HL-60 (cell line): ENCODE measurements around the gene CCDC85C.

ENCODE experiments used
- DNase-seq, 2 experiments: peaks; one replicate each; pipeline ENCODE4 v3.0.0-alpha.2; 2010 to 2020; ENCODE audit warnings: low read depth in 1 of 2, low spot score in 1 of 2
- H3K27ac ChIP-seq: fragments of 250-450 bp; sonication (Bioruptor Pico); replicated peaks from 2 replicates; pipeline ENCODE4 v1.5.1; 2020; ENCODE audit warnings: mild to moderate bottlenecking, moderate library complexity
- H3K27me3 ChIP-seq: fragments of 250-450 bp; sonication (Bioruptor Pico); 2 replicates; pipeline ENCODE4 v1.5.1; 2021; ENCODE audit warnings: mild to moderate bottlenecking, moderate library complexity; ENCODE audit not compliant: insufficient read depth, poor library complexity, severe bottlenecking
- H3K4me3 ChIP-seq: replicated peaks from 2 replicates; pipeline ENCODE4 v1.5.1; 2011; ENCODE audit warnings: mild to moderate bottlenecking, control low read depth, low read length; ENCODE audit not compliant: insufficient read depth
- GABPA ChIP-seq: IDR thresholded peaks from 2 replicates; pipeline ENCODE4 v1.6.1; 2012; ENCODE audit warnings: low read depth
- POLR2AphosphoS5 ChIP-seq: IDR thresholded peaks from 2 replicates; pipeline ENCODE4 v1.6.1; 2012; ENCODE audit warnings: low read depth
- SPI1 ChIP-seq: IDR thresholded peaks from 2 replicates; pipeline ENCODE4 v1.6.1; 2012; ENCODE audit warnings: low read depth, mild to moderate bottlenecking, borderline replicate concordance
- TF ChIP-seq, protein P1 (sequence below): IDR thresholded peaks from 2 replicates; pipeline ENCODE4 v1.6.1; 2012; ENCODE audit warnings: low read depth; ENCODE audit not compliant: insufficient replicate concordance
- TF ChIP-seq, protein P2 (sequence below): IDR thresholded peaks from one replicate; pipeline ENCODE4 v1.5.1; 2011; ENCODE audit warnings: low read length, control low read depth, inconsistent platforms; ENCODE audit not compliant: insufficient read depth

The CCDC85C gene

DNA sequence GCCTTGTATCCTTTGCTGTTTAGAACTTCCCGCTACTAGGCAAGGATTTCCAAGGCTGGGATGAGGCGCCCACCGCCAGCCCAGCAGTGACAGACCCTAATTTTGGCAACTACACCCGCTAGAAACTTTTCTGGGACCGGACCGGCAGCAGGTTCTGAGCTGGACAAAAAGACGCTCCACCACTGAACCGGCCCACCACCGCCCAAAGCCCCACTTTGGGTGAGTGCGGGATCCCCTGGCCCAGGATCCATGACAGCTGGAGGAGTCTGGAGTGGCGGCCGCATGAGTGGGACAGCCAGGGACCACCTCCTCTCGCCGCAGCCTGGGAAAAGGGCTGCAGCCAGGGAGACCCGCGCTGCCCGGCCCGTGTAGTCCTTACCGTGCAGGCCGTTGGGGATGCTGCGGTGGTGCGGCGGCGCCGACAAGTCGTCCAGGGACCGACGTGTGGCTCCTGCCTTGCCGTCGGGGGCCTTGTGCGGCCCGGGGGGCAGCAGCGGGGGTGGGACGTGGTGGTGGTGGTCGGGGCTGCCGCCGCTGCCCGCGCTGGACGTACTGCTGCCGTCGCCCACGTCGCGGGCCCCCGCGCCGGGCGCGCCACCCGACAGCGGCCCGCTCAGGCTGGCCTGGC, 1.1 kb downstream of the CCDC85C start:
- no peak for DNase-seq

DNA sequence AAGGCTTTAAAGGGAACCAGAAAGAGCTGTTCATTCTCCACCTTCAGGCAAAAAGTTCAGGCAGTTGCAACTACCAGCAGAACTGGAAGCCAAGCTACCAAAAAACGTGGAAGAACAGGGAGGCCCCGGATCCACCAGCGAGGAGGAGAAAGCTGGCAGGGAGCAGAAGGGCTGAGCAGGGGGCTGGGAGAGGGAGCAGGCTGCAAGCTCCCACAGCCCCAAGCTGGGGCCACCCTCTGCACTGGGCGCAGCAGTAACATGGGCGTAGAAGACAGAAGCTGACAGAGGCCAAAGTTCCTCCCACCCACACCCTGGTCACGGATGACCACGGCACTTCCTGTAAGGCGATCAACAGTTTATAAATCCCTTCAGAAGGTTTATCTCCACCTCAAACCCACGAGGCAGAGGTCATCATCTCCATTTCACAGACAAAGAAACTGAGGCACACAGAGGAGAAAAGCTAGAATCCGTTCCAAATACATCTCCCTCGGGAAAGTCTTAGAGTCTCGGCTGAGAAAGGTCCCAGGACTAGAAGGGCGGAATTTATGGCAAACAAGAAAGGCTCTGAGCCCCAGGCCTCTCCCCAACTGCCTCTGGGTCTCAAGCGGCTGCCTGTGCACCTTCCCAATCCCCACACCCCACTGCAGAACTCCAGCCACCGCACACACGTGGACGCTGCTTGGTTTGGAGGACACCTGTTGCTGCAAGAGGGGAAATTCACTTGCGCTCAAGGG, 1.8 kb downstream of the CCDC85C start:
- H3K4me3 ChIP-seq, result no peak overlapping the region
- no peak for TF ChIP-seq SPI1
- no peak for TF ChIP-seq GABPA
- TF ChIP-seq, protein P1, sequence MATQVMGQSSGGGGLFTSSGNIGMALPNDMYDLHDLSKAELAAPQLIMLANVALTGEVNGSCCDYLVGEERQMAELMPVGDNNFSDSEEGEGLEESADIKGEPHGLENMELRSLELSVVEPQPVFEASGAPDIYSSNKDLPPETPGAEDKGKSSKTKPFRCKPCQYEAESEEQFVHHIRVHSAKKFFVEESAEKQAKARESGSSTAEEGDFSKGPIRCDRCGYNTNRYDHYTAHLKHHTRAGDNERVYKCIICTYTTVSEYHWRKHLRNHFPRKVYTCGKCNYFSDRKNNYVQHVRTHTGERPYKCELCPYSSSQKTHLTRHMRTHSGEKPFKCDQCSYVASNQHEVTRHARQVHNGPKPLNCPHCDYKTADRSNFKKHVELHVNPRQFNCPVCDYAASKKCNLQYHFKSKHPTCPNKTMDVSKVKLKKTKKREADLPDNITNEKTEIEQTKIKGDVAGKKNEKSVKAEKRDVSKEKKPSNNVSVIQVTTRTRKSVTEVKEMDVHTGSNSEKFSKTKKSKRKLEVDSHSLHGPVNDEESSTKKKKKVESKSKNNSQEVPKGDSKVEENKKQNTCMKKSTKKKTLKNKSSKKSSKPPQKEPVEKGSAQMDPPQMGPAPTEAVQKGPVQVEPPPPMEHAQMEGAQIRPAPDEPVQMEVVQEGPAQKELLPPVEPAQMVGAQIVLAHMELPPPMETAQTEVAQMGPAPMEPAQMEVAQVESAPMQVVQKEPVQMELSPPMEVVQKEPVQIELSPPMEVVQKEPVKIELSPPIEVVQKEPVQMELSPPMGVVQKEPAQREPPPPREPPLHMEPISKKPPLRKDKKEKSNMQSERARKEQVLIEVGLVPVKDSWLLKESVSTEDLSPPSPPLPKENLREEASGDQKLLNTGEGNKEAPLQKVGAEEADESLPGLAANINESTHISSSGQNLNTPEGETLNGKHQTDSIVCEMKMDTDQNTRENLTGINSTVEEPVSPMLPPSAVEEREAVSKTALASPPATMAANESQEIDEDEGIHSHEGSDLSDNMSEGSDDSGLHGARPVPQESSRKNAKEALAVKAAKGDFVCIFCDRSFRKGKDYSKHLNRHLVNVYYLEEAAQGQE, result no peak
- TF ChIP-seq, protein P2, sequence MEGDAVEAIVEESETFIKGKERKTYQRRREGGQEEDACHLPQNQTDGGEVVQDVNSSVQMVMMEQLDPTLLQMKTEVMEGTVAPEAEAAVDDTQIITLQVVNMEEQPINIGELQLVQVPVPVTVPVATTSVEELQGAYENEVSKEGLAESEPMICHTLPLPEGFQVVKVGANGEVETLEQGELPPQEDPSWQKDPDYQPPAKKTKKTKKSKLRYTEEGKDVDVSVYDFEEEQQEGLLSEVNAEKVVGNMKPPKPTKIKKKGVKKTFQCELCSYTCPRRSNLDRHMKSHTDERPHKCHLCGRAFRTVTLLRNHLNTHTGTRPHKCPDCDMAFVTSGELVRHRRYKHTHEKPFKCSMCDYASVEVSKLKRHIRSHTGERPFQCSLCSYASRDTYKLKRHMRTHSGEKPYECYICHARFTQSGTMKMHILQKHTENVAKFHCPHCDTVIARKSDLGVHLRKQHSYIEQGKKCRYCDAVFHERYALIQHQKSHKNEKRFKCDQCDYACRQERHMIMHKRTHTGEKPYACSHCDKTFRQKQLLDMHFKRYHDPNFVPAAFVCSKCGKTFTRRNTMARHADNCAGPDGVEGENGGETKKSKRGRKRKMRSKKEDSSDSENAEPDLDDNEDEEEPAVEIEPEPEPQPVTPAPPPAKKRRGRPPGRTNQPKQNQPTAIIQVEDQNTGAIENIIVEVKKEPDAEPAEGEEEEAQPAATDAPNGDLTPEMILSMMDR, result no peak
- no peak for TF ChIP-seq POLR2AphosphoS5

More for the DNA sequence above, 1.1 kb downstream of the CCDC85C start:
- TF ChIP-seq POLR2AphosphoS5, result no peak
- TF ChIP-seq SPI1, result no peak
- no peak for TF ChIP-seq GABPA
- TF ChIP-seq, protein P2, result no peak
- TF ChIP-seq, protein P1, result no peak
- Histone ChIP-seq H3K4me3 (no peak overlapping the region), H3K27me3 (peaks cover 42% of the 10 kb centered on the region), H3K27ac (no peak overlapping the region)

DNA sequence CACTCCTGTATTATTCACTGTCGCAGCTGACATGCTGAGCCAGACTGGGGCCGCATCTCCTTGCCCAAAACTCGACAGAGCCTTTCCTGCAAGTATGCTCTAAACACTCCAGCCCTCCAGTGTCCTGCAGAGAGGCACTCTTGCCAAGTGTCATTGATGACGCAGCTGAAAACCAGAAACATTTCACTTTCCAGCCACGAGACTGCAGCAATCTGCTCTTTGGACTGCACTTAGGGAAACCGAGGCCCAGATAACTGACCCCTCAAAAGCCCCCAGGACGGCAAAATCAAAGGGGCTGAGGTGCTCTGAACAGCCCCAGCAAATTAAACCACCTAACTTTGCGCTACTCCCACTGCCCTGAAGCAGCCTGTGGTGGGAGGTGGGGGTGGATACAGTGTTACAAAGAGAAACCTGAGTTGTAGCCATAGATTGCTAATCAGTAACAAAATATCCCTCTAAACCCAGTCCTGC, 2.6 kb downstream of the CCDC85C start:
- TF ChIP-seq, protein P2, result no peak
- TF ChIP-seq, protein P1, result no peak
- no peak for TF ChIP-seq GABPA
- TF ChIP-seq POLR2AphosphoS5, result no peak
- no peak for TF ChIP-seq SPI1
- DNase-seq, result no peak
- Histone ChIP-seq H3K27me3 (peaks cover 40% of the 10 kb centered on the region), H3K4me3 (no peak overlapping the region), H3K27ac (no peak overlapping the region)

More for the DNA sequence above, 1.8 kb downstream of the CCDC85C start:
- Histone ChIP-seq H3K27me3 (peaks cover 42% of the 10 kb centered on the region), H3K27ac (no peak overlapping the region)
- no peak for DNase-seq
